ENCODE data around the gene BCAS3. TPM values are rescaled to one million over a fixed set of nuclear protein-coding genes. Genes with fewer than 3 reads are reported as not detected.

BCAS3 gene
- total RNA-seq, 1 experiment from 2014 or later: 14.4 TPM

DNA sequence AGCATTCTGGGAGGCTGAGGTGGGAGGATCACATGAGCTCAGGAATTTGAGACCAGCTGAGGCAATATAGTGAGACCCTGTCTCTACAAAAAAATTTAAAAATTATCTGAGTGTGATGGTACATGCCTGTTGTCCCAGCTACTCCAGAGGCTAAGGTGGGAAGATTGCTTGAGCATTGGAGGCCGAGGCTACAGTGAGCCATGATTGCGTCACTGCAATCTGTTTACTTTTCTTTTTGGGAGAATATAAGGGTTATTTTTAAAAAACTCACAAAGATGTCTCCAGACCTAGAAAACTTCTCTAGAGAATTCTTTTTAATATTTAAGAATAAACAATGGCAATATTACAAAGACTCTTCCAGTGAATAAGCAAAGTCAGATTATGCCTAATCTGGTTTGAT, 226.9 kb downstream of the BCAS3 start:
- CTCF ChIA-PET: no interaction called here
- intact Hi-C loops (cut with micrococcal nuclease; ENCODE audit: unreplicated experiment): no loop called here
- H3K27ac ChIP-seq (ENCODE audit: low read depth, low read length, poor library complexity, severe bottlenecking): no peak overlapping the region
- no peaks in the 10 kb centered on the region for H3K27me3 ChIP-seq (replicated peaks; ENCODE audit: insufficient read depth, low read depth, low read length, poor library complexity)
- no peak overlapping the region for H3K4me3 ChIP-seq (ENCODE audit: low read depth, low read length, poor library complexity, severe bottlenecking)
- DNase-seq (ENCODE audit: low spot score): no peak
- no peaks in the 10 kb centered on the region for H3K9me3 ChIP-seq (ENCODE audit: low read depth, low read length, poor library complexity, severe bottlenecking)
- no TSS peak for BruUV-seq (replicated peaks)
- H3K4me1 ChIP-seq (ENCODE audit: insufficient read depth, low read length, poor library complexity, severe bottlenecking): peaks cover 5% of the 10 kb centered on the region
- H3K36me3 ChIP-seq (ENCODE audit: insufficient read depth, low read length, poor library complexity, severe bottlenecking): no peaks in the 10 kb centered on the region
- TF ChIP-seq, protein P1, sequence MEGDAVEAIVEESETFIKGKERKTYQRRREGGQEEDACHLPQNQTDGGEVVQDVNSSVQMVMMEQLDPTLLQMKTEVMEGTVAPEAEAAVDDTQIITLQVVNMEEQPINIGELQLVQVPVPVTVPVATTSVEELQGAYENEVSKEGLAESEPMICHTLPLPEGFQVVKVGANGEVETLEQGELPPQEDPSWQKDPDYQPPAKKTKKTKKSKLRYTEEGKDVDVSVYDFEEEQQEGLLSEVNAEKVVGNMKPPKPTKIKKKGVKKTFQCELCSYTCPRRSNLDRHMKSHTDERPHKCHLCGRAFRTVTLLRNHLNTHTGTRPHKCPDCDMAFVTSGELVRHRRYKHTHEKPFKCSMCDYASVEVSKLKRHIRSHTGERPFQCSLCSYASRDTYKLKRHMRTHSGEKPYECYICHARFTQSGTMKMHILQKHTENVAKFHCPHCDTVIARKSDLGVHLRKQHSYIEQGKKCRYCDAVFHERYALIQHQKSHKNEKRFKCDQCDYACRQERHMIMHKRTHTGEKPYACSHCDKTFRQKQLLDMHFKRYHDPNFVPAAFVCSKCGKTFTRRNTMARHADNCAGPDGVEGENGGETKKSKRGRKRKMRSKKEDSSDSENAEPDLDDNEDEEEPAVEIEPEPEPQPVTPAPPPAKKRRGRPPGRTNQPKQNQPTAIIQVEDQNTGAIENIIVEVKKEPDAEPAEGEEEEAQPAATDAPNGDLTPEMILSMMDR (conservative IDR thresholded peaks at IDR 0.05; ENCODE audit: low read depth, low read length): no peak
- no peak for TF ChIP-seq EZH2 (IDR thresholded peaks at IDR 0.05; ENCODE audit: borderline replicate concordance, low read depth, low read length, poor library complexity, severe bottlenecking)
- POLR2A ChIA-PET (ENCODE audit: low non-redundant PET): no interaction called here

DNA sequence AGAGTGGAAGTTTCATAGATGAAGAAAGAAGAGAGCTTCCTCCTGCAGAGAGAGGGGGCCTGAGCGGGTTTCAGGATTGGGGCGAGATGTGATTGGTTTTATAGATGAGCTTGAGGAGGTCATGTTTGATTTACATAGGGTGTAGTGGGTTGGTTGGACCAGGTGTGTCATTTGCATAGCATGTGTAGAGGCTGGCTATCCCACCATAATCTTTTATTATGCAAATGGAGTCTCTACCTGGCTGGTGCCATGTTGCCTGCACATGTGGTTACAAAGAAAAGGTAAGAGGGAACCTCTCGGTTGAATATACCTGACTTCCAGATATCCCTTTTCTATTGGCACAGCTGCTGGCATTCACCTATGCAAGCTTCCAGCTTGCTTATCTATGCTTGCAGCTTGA, 228.1 kb downstream of the BCAS3 start:
- intact Hi-C loops (cut with micrococcal nuclease; ENCODE audit: unreplicated experiment): no loop called here

DNA sequence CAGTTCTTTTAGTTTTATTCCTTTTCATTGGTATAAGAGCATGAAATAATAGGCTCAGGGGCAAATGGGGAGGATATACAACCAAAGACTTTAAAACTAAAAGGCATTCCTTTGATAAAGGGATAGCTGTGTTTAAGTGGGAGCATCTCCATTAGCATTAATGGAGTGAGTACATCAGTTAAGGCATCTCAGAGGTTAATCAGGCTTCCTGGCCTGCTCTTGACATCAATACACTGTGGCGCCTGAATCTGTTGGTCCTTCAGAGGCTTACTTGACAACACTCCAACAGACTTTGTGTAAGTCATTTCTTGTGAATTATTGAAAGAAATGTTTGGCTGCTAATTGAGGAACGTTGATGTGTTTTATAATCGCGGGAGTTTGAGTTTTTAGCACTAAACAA, 230.7 kb downstream of the BCAS3 start:
- intact Hi-C loops (cut with micrococcal nuclease; ENCODE audit: unreplicated experiment): no loop called here
- no peaks in the 10 kb centered on the region for H3K27me3 ChIP-seq (replicated peaks; ENCODE audit: insufficient read depth, low read depth, low read length, poor library complexity)
- ChIA-PET POLR2A (ENCODE audit: low non-redundant PET) (no interaction called here), CTCF (no interaction called here)
- H3K4me3 ChIP-seq (ENCODE audit: low read depth, low read length, poor library complexity, severe bottlenecking): no peak overlapping the region
- BruUV-seq (replicated peaks): no TSS peak
- DNase-seq (ENCODE audit: low spot score): no peak
- no peak overlapping the region for H3K27ac ChIP-seq (ENCODE audit: low read depth, low read length, poor library complexity, severe bottlenecking)
- no peaks in the 10 kb centered on the region for H3K9me3 ChIP-seq (ENCODE audit: low read depth, low read length, poor library complexity, severe bottlenecking)
- no peaks in the 10 kb centered on the region for H3K36me3 ChIP-seq (ENCODE audit: insufficient read depth, low read length, poor library complexity, severe bottlenecking)
- no peaks in the 10 kb centered on the region for H3K4me1 ChIP-seq (ENCODE audit: insufficient read depth, low read length, poor library complexity, severe bottlenecking)
- TF ChIP-seq, protein P1 (conservative IDR thresholded peaks at IDR 0.05; ENCODE audit: low read depth, low read length): no peak
- no peak for TF ChIP-seq EZH2 (IDR thresholded peaks at IDR 0.05; ENCODE audit: borderline replicate concordance, low read depth, low read length, poor library complexity, severe bottlenecking)

More for the DNA sequence above, 228.1 kb downstream of the BCAS3 start:
- TF ChIP-seq, protein P1 (conservative IDR thresholded peaks at IDR 0.05; ENCODE audit: low read depth, low read length): no peak
- TF ChIP-seq EZH2 (IDR thresholded peaks at IDR 0.05; ENCODE audit: borderline replicate concordance, low read depth, low read length, poor library complexity, severe bottlenecking): no peak
- Histone ChIP-seq H3K27me3 (replicated peaks; ENCODE audit: insufficient read depth, low read depth, low read length, poor library complexity) (no peaks in the 10 kb centered on the region), H3K27ac (ENCODE audit: low read depth, low read length, poor library complexity, severe bottlenecking) (no peak overlapping the region), H3K4me3 (ENCODE audit: low read depth, low read length, poor library complexity, severe bottlenecking) (no peak overlapping the region), H3K4me1 (ENCODE audit: insufficient read depth, low read length, poor library complexity, severe bottlenecking) (peaks cover 5% of the 10 kb centered on the region), H3K9me3 (ENCODE audit: low read depth, low read length, poor library complexity, severe bottlenecking) (no peaks in the 10 kb centered on the region), H3K36me3 (ENCODE audit: insufficient read depth, low read length, poor library complexity, severe bottlenecking) (no peaks in the 10 kb centered on the region)
- POLR2A ChIA-PET (ENCODE audit: low non-redundant PET): no interaction called here
- CTCF ChIA-PET: no interaction called here
- BruUV-seq (replicated peaks): no TSS peak
- DNase-seq (ENCODE audit: low spot score): no peak

All from A673 (cell line).